Neural progenitor cell (in vitro differentiated cells): ENCODE results near the gene HBD.

Source experiments
- CTCF ChIP-seq: fragments of 200-600 bp; sonication (generic); IDR thresholded peaks from 2 replicates; pipeline ENCODE4 v1.5.1; 2017; ENCODE audit warnings: antibody characterized with exemption, mild to moderate bottlenecking
- EZH2 ChIP-seq: fragments of 200-600 bp; sonication (generic); IDR thresholded peaks from 2 replicates; pipeline ENCODE4 v1.6.1; 2017; ENCODE audit warnings: antibody characterized with exemption, mild to moderate bottlenecking, moderate library complexity
- EZH2phosphoT487 ChIP-seq: fragments of 200-600 bp; sonication (generic); IDR thresholded peaks from 2 replicates; pipeline ENCODE4 v1.6.1; 2017; ENCODE audit warnings: antibody characterized with exemption

GRCh38 chr11:5277807-5278382 lies 43.6 kb upstream of the HBD start:
- TF ChIP-seq CTCF (no peak), EZH2 (no peak), EZH2phosphoT487 (no peak)
